GM19372 (cell line): ENCODE measurements around the gene DLX2.

Source experiments
- ATAC-seq: cut with Tn5 transposase; IDR thresholded peaks from one replicate; pipeline ENCODE4 v1.9.1; 2021; ENCODE audit warnings: mild to moderate bottlenecking, low read depth, moderate library complexity; ENCODE audit not compliant: unreplicated experiment

Gene DLX2

GRCh38 chr2:172107690-172108586, 5.2 kb upstream of the DLX2 start:
- no peak for ATAC-seq

- ATAC-seq = no peak
Measured at GRCh38 chr2:172106108-172106961, 3.6 kb upstream of the DLX2 start.

GRCh38 chr2:172105471-172106107, 2.9 kb upstream of the DLX2 start:
- no peak for ATAC-seq

GRCh38 chr2:172103471-172104272, 972 bp upstream of the DLX2 start:
- ATAC-seq = no peak

- ATAC-seq = no peak
Measured at GRCh38 chr2:172101821-172102390, 794 bp downstream of the DLX2 start.

GRCh38 chr2:172100935-172101820, 1.5 kb downstream of the DLX2 start:
- ATAC-seq = no peak

- no peak for ATAC-seq
Measured at GRCh38 chr2:172100080-172100934, 2.4 kb downstream of the DLX2 start.

GRCh38 chr2:172099472-172100079, 3.1 kb downstream of the DLX2 start:
- ATAC-seq = no peak

- no peak for ATAC-seq
Measured at GRCh38 chr2:172098650-172099471, 3.8 kb downstream of the DLX2 start.

GRCh38 chr2:172098287-172098649, 4.4 kb downstream of the DLX2 start:
- no peak for ATAC-seq

GRCh38 chr2:172097557-172098131, 5.1 kb downstream of the DLX2 start:
- no peak for ATAC-seq

GRCh38 chr2:172096626-172097547, 5.8 kb downstream of the DLX2 start:
- no peak for ATAC-seq

- no peak for ATAC-seq
Measured at GRCh38 chr2:172095905-172096625, 6.6 kb downstream of the DLX2 start.

GRCh38 chr2:172095146-172095904, 7.4 kb downstream of the DLX2 start:
- ATAC-seq = no peak
